Left lung (tissue), 10 donors: ENCODE measurements around the gene SLC2A13. TPM values are rescaled to one million over a fixed set of nuclear protein-coding genes. Genes with fewer than 3 reads are reported as not detected.
"Not testable (repeated sequence)": the region's sequence is repeated elsewhere in the genome, so short reads cannot be mapped to it uniquely, and the experiment has no call there.

Source experiments
- ATAC-seq: fragments of 200-7000 bp; cut with Tn5 transposase; one replicate; pipeline ENCODE4 v1.9.1; 2020; ENCODE audit warnings: moderate library complexity
- DNase-seq, 4 donors: peaks; one replicate each; pipeline ENCODE4 v3.0.0-alpha.2; 2013 to 2020
- H3K27ac ChIP-seq, 2 donors: fragments of 200-600 bp; sonication (generic) in 1 of 2; one replicate each; pipeline versions ENCODE4 v1.5.0 to v1.8.0; 2020 to 2021
- H3K27me3 ChIP-seq, 2 donors: fragments of 200-600 bp; sonication (generic) in 1 of 2; one replicate each; pipeline versions ENCODE4 v1.5.0 to v1.8.0; 2020 to 2021
- H3K36me3 ChIP-seq, 2 donors: fragments of 200-600 bp; sonication (generic) in 1 of 2; one replicate each; pipeline versions ENCODE4 v1.5.0 to v1.8.0; 2020 to 2021
- H3K4me1 ChIP-seq, 2 donors: fragments of 200-600 bp; one replicate each; pipeline ENCODE4 v1.8.0; 2021
- H3K4me3 ChIP-seq, 2 donors: fragments of 200-600 bp; sonication (generic) in 1 of 2; one replicate each; pipeline versions ENCODE4 v1.5.0 to v1.8.0; 2020 to 2021; ENCODE audit warnings: mild to moderate bottlenecking in 1 of 2
- H3K9me3 ChIP-seq, 2 donors: fragments of 200-600 bp; sonication (generic) in 1 of 2; one replicate each; pipeline versions ENCODE4 v1.5.0 to v1.8.0; 2020 to 2021
- CTCF ChIP-seq, 2 donors: fragments of 200-600 bp; sonication (generic) in 1 of 2; IDR thresholded peaks; one replicate each; pipeline versions ENCODE4 v1.5.0 to v1.8.0; 2021; ENCODE audit warnings: antibody characterized with exemption in 2 of 2
- intact Hi-C, 2 donors: fragments of 100-400 bp; cut with DNase I; formaldehyde crosslinking; loops; one replicate each; pipeline versions ENCODE4 v1.11.2 to v1.14.2; 2022
- polyA plus RNA-seq, 6 donors: library from polyadenylated mRNA; unstranded; fragments of 120-200 nt; gene quantifications; one replicate each; pipeline ENCODE4 v1.2.1, GENCODE V29; 2013; ENCODE audit not compliant: insufficient read length in 6 of 6
- total RNA-seq, 2 donors: library from RNA; stranded (reverse); fragmentation: NEBNext Ultra II Directional; extraction: Animal tissue kit (Norgen Biotek cat#: 25700); gene quantifications; one replicate each; pipeline ENCODE4 v1.2.1, GENCODE V29; 2021
- donor health status: DM: no; HTN: yes; CAD: no.
- donor health status: DM: no; HTN: no; CAD: no.

The SLC2A13 gene
- total and polyA plus RNA-seq, 8 donors = 5.8 to 14.6 (median 7.8) TPM

- Histone ChIP-seq H3K9me3 (no peaks in the 10 kb centered on the region), H3K27ac (peak overlapping the region; percentile 29 to 45), H3K4me1 (peaks cover 0 to 7% of the 10 kb centered on the region in 2 donors), H3K36me3 (no peaks in the 10 kb centered on the region), H3K4me3 (no peak overlapping the region), H3K27me3 (no peaks in the 10 kb centered on the region)
- peak in 3 of 4 donors; percentile 41 to 81 (median 77) for DNase-seq
- peak; percentile 97 for ATAC-seq
- no peak for TF ChIP-seq CTCF (IDR thresholded peaks at IDR 0.05)
- intact Hi-C loops = no loop called here
Measured at GRCh38 chr12:39912211-39912980, 193.5 kb downstream of the SLC2A13 start.

GRCh38 chr12:39906237-39906636 lies 199.6 kb downstream of the SLC2A13 start:
- no peaks in the 10 kb centered on the region for H3K36me3 ChIP-seq
- no peaks in the 10 kb centered on the region for H3K4me1 ChIP-seq
- no peaks in the 10 kb centered on the region for H3K9me3 ChIP-seq
- intact Hi-C loops = no loop called here
- ATAC-seq (no peak), DNase-seq (no peak)
- H3K27ac ChIP-seq = no peak overlapping the region
- no peak overlapping the region for H3K4me3 ChIP-seq
- H3K27me3 ChIP-seq = no peaks in the 10 kb centered on the region
- no peak for TF ChIP-seq CTCF (IDR thresholded peaks at IDR 0.05)

GRCh38 chr12:39905152-39905551 lies 200.7 kb downstream of the SLC2A13 start:
- Histone ChIP-seq H3K36me3 (no peaks in the 10 kb centered on the region), H3K4me3 (no peak overlapping the region), H3K27ac (no peak overlapping the region), H3K27me3 (no peaks in the 10 kb centered on the region), H3K9me3 (peaks cover 0 to 3% of the 10 kb centered on the region in 2 donors), H3K4me1 (no peaks in the 10 kb centered on the region)
- intact Hi-C loops = no loop called here
- DNase-seq = peak in 2 of 4 donors; percentile 24 to 40
- ATAC-seq = peak; percentile 73
- TF ChIP-seq CTCF (IDR thresholded peaks at IDR 0.05) = no peak

- H3K4me3 ChIP-seq = no peak overlapping the region
- H3K27ac ChIP-seq = no peak overlapping the region
- intact Hi-C loops = no loop called here
- no peak for ATAC-seq
- H3K36me3 ChIP-seq = no peaks in the 10 kb centered on the region
- H3K9me3 ChIP-seq = peaks cover 0 to 3% of the 10 kb centered on the region in 2 donors
- no peaks in the 10 kb centered on the region for H3K27me3 ChIP-seq
- TF ChIP-seq CTCF (IDR thresholded peaks at IDR 0.05) = no peak
- no peak for DNase-seq
- no peaks in the 10 kb centered on the region for H3K4me1 ChIP-seq
Measured at GRCh38 chr12:39902821-39903220, 203.1 kb downstream of the SLC2A13 start.

GRCh38 chr12:39897315-39897714 lies 208.6 kb downstream of the SLC2A13 start:
- intact Hi-C loops = no loop called here
- H3K4me3 ChIP-seq = no peak overlapping the region
- peaks cover 0 to 3% of the 10 kb centered on the region in 2 donors for H3K9me3 ChIP-seq
- no peaks in the 10 kb centered on the region for H3K36me3 ChIP-seq
- no peak overlapping the region for H3K27ac ChIP-seq
- no peak for ATAC-seq
- H3K4me1 ChIP-seq = no peaks in the 10 kb centered on the region
- no peaks in the 10 kb centered on the region for H3K27me3 ChIP-seq
- no peak for DNase-seq
- TF ChIP-seq CTCF (IDR thresholded peaks at IDR 0.05) = no peak

- H3K27ac ChIP-seq, intact Hi-C loops, ATAC-seq, H3K36me3 ChIP-seq, H3K27me3 ChIP-seq, H3K4me3 ChIP-seq, H3K4me1 ChIP-seq, H3K9me3 ChIP-seq: not testable (repeated sequence)
- DNase-seq = peak in 1 of 4 donors; percentile 4
Measured at GRCh38 chr12:39893388-39893787, 212.5 kb downstream of the SLC2A13 start.
